ENCODE measurements around the gene TTLL11. TPM values are rescaled to one million over a fixed set of nuclear protein-coding genes. Genes with fewer than 3 reads are reported as not detected.

TTLL11 gene
- total and polyA plus RNA-seq, 2 experiments from 2014 or later: 5.5 to 7.6 TPM

- Histone ChIP-seq H3K79me2 (no peaks in the 10 kb centered on the region), H3K27me3 (no peaks in the 10 kb centered on the region), H3K9me3 (ENCODE audit: low read depth) (no peaks in the 10 kb centered on the region), H3K9me2 (replicated peaks; ENCODE audit: insufficient read depth) (no peaks in the 10 kb centered on the region), H3K4me1 (ENCODE audit: insufficient read depth) (no peaks in the 10 kb centered on the region), H3K4me2 (no peak overlapping the region), H3K4me3 (no peak overlapping the region), H4K20me1 (ENCODE audit: insufficient read depth, poor library complexity, severe bottlenecking) (no peaks in the 10 kb centered on the region), H3K27ac (no peak overlapping the region), H3K36me3 (replicated peaks; ENCODE audit: insufficient read depth, low read depth) (no peaks in the 10 kb centered on the region), H2AFZ (no peak overlapping the region)
- DNase-seq (ENCODE audit: low spot score): no peak
- 90% methylated on average over 9 of the region's 9 CpGs for WGBS (ENCODE audit: low lambda C conversion rate, missing lambda C conversion rate)
- TF ChIP-seq, protein P1, sequence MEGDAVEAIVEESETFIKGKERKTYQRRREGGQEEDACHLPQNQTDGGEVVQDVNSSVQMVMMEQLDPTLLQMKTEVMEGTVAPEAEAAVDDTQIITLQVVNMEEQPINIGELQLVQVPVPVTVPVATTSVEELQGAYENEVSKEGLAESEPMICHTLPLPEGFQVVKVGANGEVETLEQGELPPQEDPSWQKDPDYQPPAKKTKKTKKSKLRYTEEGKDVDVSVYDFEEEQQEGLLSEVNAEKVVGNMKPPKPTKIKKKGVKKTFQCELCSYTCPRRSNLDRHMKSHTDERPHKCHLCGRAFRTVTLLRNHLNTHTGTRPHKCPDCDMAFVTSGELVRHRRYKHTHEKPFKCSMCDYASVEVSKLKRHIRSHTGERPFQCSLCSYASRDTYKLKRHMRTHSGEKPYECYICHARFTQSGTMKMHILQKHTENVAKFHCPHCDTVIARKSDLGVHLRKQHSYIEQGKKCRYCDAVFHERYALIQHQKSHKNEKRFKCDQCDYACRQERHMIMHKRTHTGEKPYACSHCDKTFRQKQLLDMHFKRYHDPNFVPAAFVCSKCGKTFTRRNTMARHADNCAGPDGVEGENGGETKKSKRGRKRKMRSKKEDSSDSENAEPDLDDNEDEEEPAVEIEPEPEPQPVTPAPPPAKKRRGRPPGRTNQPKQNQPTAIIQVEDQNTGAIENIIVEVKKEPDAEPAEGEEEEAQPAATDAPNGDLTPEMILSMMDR (IDR thresholded peaks at IDR 0.05; ENCODE audit: poor library complexity): no peak
- TF ChIP-seq EZH2phosphoT487 (IDR thresholded peaks at IDR 0.05; ENCODE audit: low read depth, severe bottlenecking, unreplicated experiment) (no peak), EZH2 (IDR thresholded peaks at IDR 0.05; ENCODE audit: borderline replicate concordance) (no peak)
These were observed 260.0 kb downstream of the TTLL11 start for GRCh38 chr9:121833061-121833460.

DNA sequence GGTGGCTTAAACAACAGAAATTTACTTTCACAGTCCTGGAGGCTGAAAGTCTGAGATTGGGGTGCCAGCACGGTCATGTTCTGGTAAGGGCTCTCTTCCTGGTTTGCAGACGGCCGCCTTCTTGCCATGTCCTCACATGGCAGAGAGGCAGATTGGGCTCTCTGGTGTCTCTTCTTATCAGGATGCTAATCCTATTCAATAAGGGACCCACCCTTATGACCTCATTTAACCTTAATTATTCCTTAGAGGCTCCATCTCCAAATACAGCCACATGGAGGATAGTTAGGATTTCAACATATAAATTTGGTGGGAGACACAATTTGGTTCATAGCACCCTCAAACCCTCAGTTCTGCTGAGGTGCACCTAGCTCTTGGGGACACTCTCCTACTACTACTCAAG is 261.2 kb downstream of the TTLL11 start:
- Histone ChIP-seq H4K20me1 (ENCODE audit: insufficient read depth, poor library complexity, severe bottlenecking) (no peaks in the 10 kb centered on the region), H3K4me2 (no peak overlapping the region), H2AFZ (no peak overlapping the region), H3K4me1 (ENCODE audit: insufficient read depth) (no peaks in the 10 kb centered on the region), H3K9me2 (replicated peaks; ENCODE audit: insufficient read depth) (no peaks in the 10 kb centered on the region), H3K27ac (no peak overlapping the region), H3K79me2 (no peaks in the 10 kb centered on the region), H3K36me3 (replicated peaks; ENCODE audit: insufficient read depth, low read depth) (no peaks in the 10 kb centered on the region), H3K27me3 (no peaks in the 10 kb centered on the region), H3K9me3 (ENCODE audit: low read depth) (no peaks in the 10 kb centered on the region), H3K4me3 (no peak overlapping the region)
- 91% methylated on average over 3 of the region's 3 CpGs for WGBS (ENCODE audit: low lambda C conversion rate, missing lambda C conversion rate)
- no peak for DNase-seq (ENCODE audit: low spot score)
- TF ChIP-seq EZH2 (IDR thresholded peaks at IDR 0.05; ENCODE audit: borderline replicate concordance): no peak
- TF ChIP-seq, protein P1 (IDR thresholded peaks at IDR 0.05; ENCODE audit: poor library complexity): no peak
- no peak for TF ChIP-seq EZH2phosphoT487 (IDR thresholded peaks at IDR 0.05; ENCODE audit: low read depth, severe bottlenecking, unreplicated experiment)

DNA sequence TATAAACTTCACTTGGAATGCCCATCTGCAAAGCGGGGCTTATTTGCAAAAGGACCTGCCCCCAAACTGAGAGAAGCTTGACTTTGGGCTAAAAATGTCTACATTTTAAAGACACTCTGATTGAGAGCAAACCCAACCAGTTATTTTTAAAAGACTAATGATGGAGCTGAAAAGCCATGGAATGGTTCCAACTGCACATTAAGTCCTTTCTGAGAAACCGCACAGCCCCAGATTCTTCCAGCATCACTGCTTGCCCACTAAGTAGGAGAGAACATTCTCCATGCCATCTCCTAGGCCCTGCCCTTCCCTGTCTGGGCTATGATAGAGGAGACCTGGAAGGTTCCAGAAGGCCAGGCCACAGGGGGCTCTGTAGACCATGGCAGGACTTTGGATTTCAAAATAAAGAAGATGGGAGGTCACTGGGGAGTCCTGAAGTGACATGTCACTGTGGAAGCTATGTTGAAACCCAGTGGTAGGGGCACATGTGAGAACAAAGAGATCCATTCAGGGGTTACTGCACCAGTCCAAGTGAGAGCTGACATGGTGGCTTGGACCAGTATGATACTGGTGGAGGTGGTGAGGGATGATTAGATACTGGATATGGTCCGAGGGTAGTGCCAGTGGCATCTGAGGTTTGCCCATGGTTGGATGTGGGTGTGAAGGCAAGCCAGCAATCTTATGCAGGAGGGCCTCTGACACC is 262.5 kb downstream of the TTLL11 start:
- Histone ChIP-seq H4K20me1 (ENCODE audit: insufficient read depth, poor library complexity, severe bottlenecking) (no peaks in the 10 kb centered on the region), H3K4me1 (ENCODE audit: insufficient read depth) (no peaks in the 10 kb centered on the region), H3K4me3 (no peak overlapping the region), H3K9me2 (replicated peaks; ENCODE audit: insufficient read depth) (no peaks in the 10 kb centered on the region), H3K36me3 (replicated peaks; ENCODE audit: insufficient read depth, low read depth) (no peaks in the 10 kb centered on the region), H2AFZ (no peak overlapping the region), H3K9me3 (ENCODE audit: low read depth) (no peaks in the 10 kb centered on the region), H3K79me2 (no peaks in the 10 kb centered on the region), H3K4me2 (no peak overlapping the region), H3K27ac (no peak overlapping the region), H3K27me3 (no peaks in the 10 kb centered on the region)
- TF ChIP-seq EZH2 (IDR thresholded peaks at IDR 0.05; ENCODE audit: borderline replicate concordance) (no peak), EZH2phosphoT487 (IDR thresholded peaks at IDR 0.05; ENCODE audit: low read depth, severe bottlenecking, unreplicated experiment) (no peak)
- TF ChIP-seq, protein P1 (IDR thresholded peaks at IDR 0.05; ENCODE audit: poor library complexity): no peak
- no peak for DNase-seq (ENCODE audit: low spot score)
- 81% methylated on average over 3 of the region's 3 CpGs for WGBS (ENCODE audit: low lambda C conversion rate, missing lambda C conversion rate)

Data from hepatocyte (in vitro differentiated cells).